CD4-positive, alpha-beta T cell (primary cell): ENCODE results near the gene SEMA6B. TPM values are rescaled to one million over a fixed set of nuclear protein-coding genes. Genes with fewer than 3 reads are reported as not detected.

Source experiments
- ATAC-seq: fragments of 200-7000 bp; cut with Tn5 transposase; one replicate; pipeline ENCODE4 v1.10.0; 2022; ENCODE audit warnings: mild to moderate bottlenecking; ENCODE audit not compliant: poor library complexity
- CTCF ChIA-PET: fragments of 350-600 bp; sonication (Branson Sonifier 250); formaldehyde crosslinking; loops from one replicate; lab custom pipeline; 2021; ENCODE audit warnings: antibody characterized with exemption, inconsistent platforms; lab: Charles Lee
- POLR2A ChIA-PET: fragments of 350-600 bp; sonication (Branson Sonifier 250); formaldehyde crosslinking; loops from one replicate; lab custom pipeline; 2021; ENCODE audit warnings: antibody characterized with exemption, inconsistent platforms; lab: Charles Lee
- DNase-seq, 14 experiments: peaks; one replicate each; pipeline ENCODE4 v3.0.0-alpha.2; 2013 to 2020; ENCODE audit warnings: mixed read lengths in 2 of 14
- H3K27ac ChIP-seq, 2 donors: one replicate each; pipeline versions ENCODE4 v1.5.1 to v1.7.0; 2013; ENCODE audit warnings: low read length in 2 of 2, low read depth in 1 of 2, mild to moderate bottlenecking in 1 of 2
- H3K27me3 ChIP-seq, 2 experiments: 1 replicate in 1 of 2; 2 replicates in 1 of 2; pipeline versions ENCODE4 v1.6.1 to v1.7.0; 2013; ENCODE audit warnings: low read length in 2 of 2, control low read depth in 1 of 2, mild to moderate bottlenecking in 1 of 2, moderate library complexity in 1 of 2; ENCODE audit not compliant: insufficient read depth in 2 of 2, control insufficient read depth in 1 of 2
- H3K36me3 ChIP-seq: one replicate; pipeline ENCODE4 v1.6.1; 2013; ENCODE audit warnings: low read length, control low read depth; ENCODE audit not compliant: insufficient read depth
- H3K4me1 ChIP-seq: one replicate; pipeline ENCODE4 v1.6.1; 2013; ENCODE audit warnings: low read length, control low read depth; ENCODE audit not compliant: insufficient read depth
- H3K4me3 ChIP-seq: one replicate; pipeline ENCODE4 v1.5.1; 2013; ENCODE audit warnings: mild to moderate bottlenecking, low read length, moderate library complexity
- H3K9me3 ChIP-seq, 2 experiments: 1 replicate in 1 of 2; 2 replicates in 1 of 2; pipeline versions ENCODE4 v1.6.1 to v1.7.0; 2013; ENCODE audit warnings: low read length in 2 of 2, mild to moderate bottlenecking in 2 of 2, control low read depth in 1 of 2, moderate library complexity in 1 of 2; ENCODE audit not compliant: control insufficient read depth in 1 of 2, insufficient read depth in 1 of 2
- H3K27ac Mint-ChIP-seq: one replicate; pipeline ENCODE4 v1.8.0; 2020; ENCODE audit warnings: mixed read lengths
- H3K27me3 Mint-ChIP-seq: one replicate; pipeline ENCODE4 v1.8.0; 2021; ENCODE audit warnings: mixed read lengths
- H3K36me3 Mint-ChIP-seq: one replicate; pipeline ENCODE4 v1.8.0; 2021; ENCODE audit warnings: low read depth, mixed read lengths
- H3K4me1 Mint-ChIP-seq: one replicate; pipeline ENCODE4 v1.8.0; 2021; ENCODE audit warnings: low read depth, mixed read lengths
- H3K4me3 Mint-ChIP-seq: one replicate; pipeline ENCODE4 v1.8.0; 2020; ENCODE audit warnings: mild to moderate bottlenecking, mixed read lengths
- H3K9me3 Mint-ChIP-seq: one replicate; pipeline ENCODE4 v1.8.0; 2020; ENCODE audit warnings: mixed read lengths
- CTCF ChIP-seq: fragments of 200-600 bp; IDR thresholded peaks from one replicate; pipeline ENCODE4 v1.8.0; 2022; ENCODE audit warnings: antibody characterized with exemption, mild to moderate bottlenecking
- intact Hi-C, 2 experiments: fragments of 100-400 bp; cut with DNase I in 1 of 2; cut with micrococcal nuclease in 1 of 2; formaldehyde crosslinking; loops; one replicate each; pipeline versions ENCODE4 v1.15.1 to v1.9.0; 2023 to 2025; cut with DNase I, micrococcal nuclease
- total RNA-seq, 174 experiments: library from RNA in 2 of 174; stranded (reverse) in 2 of 174; gene quantifications; one replicate each; pipeline ENCODE4 v1.2.3 and lab custom pipeline; 2021 to 2026

SEMA6B gene
- total RNA-seq, 2 experiments from 2014 or later = 0.14 to 0.17 TPM

GRCh38 chr19:4515732-4516131 is 43.8 kb downstream of the SEMA6B start:
- H3K27ac ChIP-seq = no peak overlapping the region
- no peaks in the 10 kb centered on the region for H3K36me3 ChIP-seq
- POLR2A ChIA-PET = no interaction called here
- no peak for TF ChIP-seq CTCF
- no peaks in the 10 kb centered on the region for H3K27me3 ChIP-seq
- H3K4me1 Mint-ChIP-seq = no peaks in the 10 kb centered on the region
- DNase-seq = no peak
- no peak overlapping the region for H3K27ac Mint-ChIP-seq
- no peak for ATAC-seq
- no peaks in the 10 kb centered on the region for H3K36me3 Mint-ChIP-seq
- CTCF ChIA-PET = interaction anchor here (1.2 kb wide), 1 partner anchor 10 kb away, joined by 4 read pairs; no protein-coding TSS in a partner anchor
- H3K4me3 ChIP-seq = no peak overlapping the region
- H3K4me1 ChIP-seq = no peaks in the 10 kb centered on the region
- no peaks in the 10 kb centered on the region for H3K27me3 Mint-ChIP-seq
- no peaks in the 10 kb centered on the region for H3K9me3 Mint-ChIP-seq
- H3K9me3 ChIP-seq = peaks cover 0 to 13% of the 10 kb centered on the region in 2 experiments
- intact Hi-C loops = no loop called here
- no peak overlapping the region for H3K4me3 Mint-ChIP-seq

GRCh38 chr19:4513248-4513647 is 46.2 kb downstream of the SEMA6B start:
- intact Hi-C loops = no loop called here
- no peak for ATAC-seq
- Histone ChIP-seq H3K36me3 (no peaks in the 10 kb centered on the region), H3K27me3 (no peaks in the 10 kb centered on the region), H3K27ac (no peak overlapping the region), H3K9me3 (peaks cover 0 to 14% of the 10 kb centered on the region in 2 experiments), H3K4me1 (no peaks in the 10 kb centered on the region), H3K4me3 (no peak overlapping the region)
- CTCF ChIA-PET = interaction anchor here (1.1 kb wide), 1 partner anchor 12 kb away, joined by 3 read pairs; no protein-coding TSS in a partner anchor
- H3K27me3 Mint-ChIP-seq = no peaks in the 10 kb centered on the region
- H3K36me3 Mint-ChIP-seq = no peaks in the 10 kb centered on the region
- no peaks in the 10 kb centered on the region for H3K4me1 Mint-ChIP-seq
- DNase-seq = peak in 1 of 14 experiments; percentile 21
- H3K4me3 Mint-ChIP-seq = no peak overlapping the region
- H3K27ac Mint-ChIP-seq = no peak overlapping the region
- POLR2A ChIA-PET = no interaction called here
- H3K9me3 Mint-ChIP-seq = no peaks in the 10 kb centered on the region
- TF ChIP-seq CTCF = no peak

GRCh38 chr19:4512070-4512469 is 47.4 kb downstream of the SEMA6B start:
- no peaks in the 10 kb centered on the region for H3K27me3 ChIP-seq
- H3K27ac Mint-ChIP-seq = no peak overlapping the region
- CTCF ChIA-PET = no interaction called here
- H3K27me3 Mint-ChIP-seq = no peaks in the 10 kb centered on the region
- intact Hi-C loops = no loop called here
- no peaks in the 10 kb centered on the region for H3K9me3 Mint-ChIP-seq
- no peaks in the 10 kb centered on the region for H3K36me3 Mint-ChIP-seq
- no peaks in the 10 kb centered on the region for H3K36me3 ChIP-seq
- POLR2A ChIA-PET = no interaction called here
- peak in 1 of 14 experiments; percentile 10 for DNase-seq
- H3K4me1 ChIP-seq = no peaks in the 10 kb centered on the region
- no peak overlapping the region for H3K27ac ChIP-seq
- no peaks in the 10 kb centered on the region for H3K4me1 Mint-ChIP-seq
- TF ChIP-seq CTCF = no peak
- ATAC-seq = no peak
- peaks cover 0 to 9% of the 10 kb centered on the region in 2 experiments for H3K9me3 ChIP-seq
- no peak overlapping the region for H3K4me3 Mint-ChIP-seq
- H3K4me3 ChIP-seq = no peak overlapping the region
